Thoracic aorta (tissue), 2 donors: Measurements from ENCODE around the gene C6orf52. TPM values are rescaled to one million over a fixed set of nuclear protein-coding genes. Genes with fewer than 3 reads are reported as not detected.
"Not testable (repeated sequence)": the region's sequence is repeated elsewhere in the genome, so short reads cannot be mapped to it uniquely, and the experiment has no call there.

Experiments used
- ATAC-seq: fragments of 150-250 bp; one replicate; pipeline ENCODE4 v1.8.0; 2017; ENCODE audit warnings: low read depth; ENCODE audit not compliant: insufficient number of reproducible peaks, low FRiP score
- DNase-seq: peaks from one replicate; pipeline ENCODE4 v3.0.0-alpha.2; 2020; ENCODE audit warnings: low spot score
- H3K27ac ChIP-seq, 2 donors: fragments of 200-600 bp; sonication (generic); 1 replicate in 1 of 2; 2 replicates in 1 of 2; pipeline ENCODE4 v1.5.1; 2016; ENCODE audit warnings: mild to moderate bottlenecking in 2 of 2, moderate library complexity in 2 of 2
- H3K27me3 ChIP-seq: fragments of 200-600 bp; sonication (generic); replicated peaks from 2 replicates; pipeline ENCODE4 v1.6.0; 2016; ENCODE audit warnings: mild to moderate bottlenecking; ENCODE audit not compliant: insufficient read depth
- H3K36me3 ChIP-seq: fragments of 200-600 bp; sonication (generic); one replicate; pipeline ENCODE4 v1.5.1; 2016
- H3K4me1 ChIP-seq, 2 donors: fragments of 200-600 bp; sonication (generic); 1 replicate in 1 of 2; 2 replicates in 1 of 2; pipeline versions ENCODE4 v1.5.1 to v1.6.0; 2016; ENCODE audit warnings: low read depth in 2 of 2, mild to moderate bottlenecking in 1 of 2; ENCODE audit not compliant: control insufficient read depth in 1 of 2
- H3K4me3 ChIP-seq: fragments of 200-600 bp; sonication (generic); 2 replicates; pipeline ENCODE4 v1.5.1; 2016; ENCODE audit warnings: mild to moderate bottlenecking
- H3K9me3 ChIP-seq: fragments of 200-600 bp; sonication (generic); 2 replicates; pipeline ENCODE4 v1.5.1; 2016
- CTCF ChIP-seq: fragments of 200-600 bp; sonication (generic); IDR thresholded peaks from one replicate; pipeline ENCODE4 v1.5.1; 2019; ENCODE audit warnings: antibody characterized with exemption
- total RNA-seq, 2 donors: library from RNA; depleted of rRNA; stranded (reverse); fragments of >200 nt; gene quantifications; one replicate each; pipeline versions ENCODE4 v1.1.0 to v1.2.3, GENCODE V29; 2016

Gene C6orf52
- not detected for total RNA-seq

DNA sequence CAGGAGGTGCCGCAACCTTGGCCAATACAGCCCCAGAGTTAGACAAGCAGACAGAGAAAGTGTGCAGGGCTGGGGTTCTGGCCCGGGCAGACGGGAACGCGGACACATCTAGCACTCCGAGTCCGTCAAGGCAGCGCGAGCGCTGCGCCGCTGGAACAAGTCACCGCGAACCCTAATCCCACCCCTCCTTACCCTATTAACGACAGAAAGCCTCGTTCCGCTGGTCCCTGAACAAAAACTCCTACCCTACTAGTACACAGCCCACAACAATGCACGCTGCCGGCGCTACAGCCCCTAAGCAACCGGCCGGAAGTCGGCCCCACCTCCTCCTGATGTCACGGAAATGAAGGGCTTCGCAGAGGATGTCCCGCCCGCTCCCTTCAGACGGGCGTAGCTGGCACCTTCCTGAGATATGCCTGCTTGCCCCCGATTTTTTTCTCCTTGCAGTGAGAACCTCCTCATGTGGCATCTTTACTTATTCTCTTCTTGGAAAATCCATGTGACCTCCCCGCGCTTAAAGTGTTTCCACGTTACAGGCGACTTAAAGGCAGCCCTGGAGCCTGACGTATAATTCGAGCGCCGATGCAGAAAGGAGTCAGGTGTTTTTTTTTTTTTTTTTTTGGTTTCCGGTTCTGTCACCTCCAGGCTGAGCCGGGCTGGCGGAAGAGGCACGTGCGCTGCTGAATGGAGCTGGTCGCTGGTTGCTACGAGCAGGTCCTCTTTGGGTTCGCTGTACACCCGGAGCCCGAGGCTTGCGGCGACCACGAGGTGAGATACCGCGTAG is at the start of gene C6orf52, which contains the start of gene PAK1IP1:
Gene C6orf52, minus strand, starts transcription at position 315 of the 784 bp plus-strand sequence. CDS start 7,066 bp downstream, outside the sequence.
Gene PAK1IP1, plus strand, starts transcription at position 671 of the 784 bp plus-strand sequence. Its CDS starts 14 bp downstream, at position 685.
- no peak for TF ChIP-seq CTCF

GRCh38 chr6:10743515-10743914 is 49.1 kb upstream of the C6orf52 start:
- Histone ChIP-seq H3K9me3 (no peaks in the 10 kb centered on the region), H3K4me1 (peaks cover 6 to 9% of the 10 kb centered on the region in 2 donors), H3K36me3 (no peaks in the 10 kb centered on the region), H3K27me3 (no peaks in the 10 kb centered on the region), H3K27ac (no peak overlapping the region), H3K4me3 (no peak overlapping the region)
- DNase-seq: no peak
- no peak for ATAC-seq
- TF ChIP-seq CTCF: no peak

More for the DNA sequence above, at the start of gene C6orf52, which contains the start of gene PAK1IP1:
- Histone ChIP-seq H3K4me1 (peaks cover 17 to 28% of the 10 kb centered on the region in 2 donors), H3K4me3 (peak within 1 kb of the TSS; percentile 81), H3K27ac (peak within 1 kb of the TSS; percentile 76 to 97), H3K36me3 (no peaks in the 10 kb centered on the region), H3K9me3 (no peaks in the 10 kb centered on the region), H3K27me3 (no peaks in the 10 kb centered on the region)
- peak; percentile 99 for ATAC-seq
- DNase-seq: peak; percentile 80

GRCh38 chr6:10742251-10742650 is 47.8 kb upstream of the C6orf52 start:
- DNase-seq (no peak), ATAC-seq (no peak)
- no peaks in the 10 kb centered on the region for H3K36me3 ChIP-seq
- H3K4me3 ChIP-seq: no peak overlapping the region
- peaks cover 0 to 5% of the 10 kb centered on the region in 2 donors for H3K4me1 ChIP-seq
- no peaks in the 10 kb centered on the region for H3K9me3 ChIP-seq
- no peak for TF ChIP-seq CTCF
- H3K27ac ChIP-seq: no peak overlapping the region
- no peaks in the 10 kb centered on the region for H3K27me3 ChIP-seq

DNA sequence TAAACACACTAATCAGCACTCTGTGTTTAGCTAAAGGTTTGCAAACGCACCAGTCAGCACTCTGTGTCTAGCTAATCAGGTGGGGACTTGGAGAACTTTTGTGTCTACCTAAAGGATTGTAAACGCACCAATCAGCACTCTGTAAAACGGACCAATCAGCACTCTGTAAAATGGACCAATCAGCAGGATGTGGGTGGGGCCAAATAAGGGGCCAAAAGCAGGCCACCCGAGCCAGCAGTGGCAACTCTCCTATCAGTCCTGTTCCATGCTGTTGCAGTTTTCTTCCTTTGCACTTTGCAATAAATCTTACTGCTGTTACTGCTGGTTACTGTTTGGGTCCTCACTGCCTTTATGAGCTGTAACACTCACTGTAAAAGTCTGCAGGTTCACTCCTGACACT is 47.2 kb upstream of the C6orf52 start:
- not testable (repeated sequence) for ATAC-seq, H3K27ac ChIP-seq, H3K4me3 ChIP-seq, H3K27me3 ChIP-seq, H3K4me1 ChIP-seq, DNase-seq, H3K9me3 ChIP-seq, H3K36me3 ChIP-seq

DNA sequence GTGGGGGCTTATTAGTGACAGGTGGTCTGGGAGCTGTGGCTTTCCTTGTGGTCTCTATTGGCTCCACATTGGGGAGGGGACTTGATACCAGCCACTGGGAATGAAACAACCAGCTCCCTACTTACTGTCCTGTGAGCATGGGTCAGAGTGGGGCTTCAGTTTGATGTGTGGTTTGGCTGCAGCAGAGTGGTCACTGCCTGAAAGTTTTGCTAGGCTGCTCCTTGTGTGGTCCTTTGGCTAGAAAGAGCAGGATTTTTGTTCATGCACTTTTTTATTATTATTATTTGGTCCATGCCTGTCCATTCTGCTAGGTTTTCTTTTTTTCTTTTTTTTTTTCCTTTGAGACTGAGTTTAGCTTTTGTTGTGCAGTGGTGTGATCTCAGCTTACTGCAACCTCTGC is 45.6 kb upstream of the C6orf52 start:
- H3K4me1 ChIP-seq: no peaks in the 10 kb centered on the region
- TF ChIP-seq CTCF: no peak
- ATAC-seq (no peak), DNase-seq (no peak)
- H3K27me3 ChIP-seq: no peaks in the 10 kb centered on the region
- H3K36me3 ChIP-seq: no peaks in the 10 kb centered on the region
- H3K4me3 ChIP-seq: no peak overlapping the region
- no peak overlapping the region for H3K27ac ChIP-seq
- H3K9me3 ChIP-seq: no peaks in the 10 kb centered on the region
